Mucosa of stomach (tissue), 1 donor: Measurements from ENCODE around the gene SLC35A3.
"Not testable (repeated sequence)": the region's sequence is repeated elsewhere in the genome, so short reads cannot be mapped to it uniquely, and the experiment has no call there.

ENCODE experiments used
- H3K27me3 ChIP-seq: one replicate; pipeline ENCODE4 v1.7.0; 2013; ENCODE audit warnings: mild to moderate bottlenecking, low read length; ENCODE audit not compliant: control insufficient read depth, insufficient read depth
- H3K36me3 ChIP-seq: one replicate; pipeline ENCODE4 v1.7.0; 2013; ENCODE audit warnings: low read length; ENCODE audit not compliant: control insufficient read depth, insufficient read depth
- H3K4me1 ChIP-seq: one replicate; pipeline ENCODE4 v1.7.0; 2013; ENCODE audit warnings: mild to moderate bottlenecking, low read length; ENCODE audit not compliant: control insufficient read depth, insufficient read depth
- H3K4me3 ChIP-seq: one replicate; pipeline ENCODE4 v1.7.0; 2013; ENCODE audit warnings: low read length
- H3K9ac ChIP-seq: one replicate; pipeline ENCODE4 v1.7.0; 2013; ENCODE audit warnings: mild to moderate bottlenecking, low read length, moderate library complexity
- H3K9me3 ChIP-seq: one replicate; pipeline ENCODE4 v1.7.0; 2013; ENCODE audit warnings: mild to moderate bottlenecking, low read length, moderate library complexity; ENCODE audit not compliant: control insufficient read depth
- donor health status: Pancreatic carcinoma.

The SLC35A3 gene

DNA sequence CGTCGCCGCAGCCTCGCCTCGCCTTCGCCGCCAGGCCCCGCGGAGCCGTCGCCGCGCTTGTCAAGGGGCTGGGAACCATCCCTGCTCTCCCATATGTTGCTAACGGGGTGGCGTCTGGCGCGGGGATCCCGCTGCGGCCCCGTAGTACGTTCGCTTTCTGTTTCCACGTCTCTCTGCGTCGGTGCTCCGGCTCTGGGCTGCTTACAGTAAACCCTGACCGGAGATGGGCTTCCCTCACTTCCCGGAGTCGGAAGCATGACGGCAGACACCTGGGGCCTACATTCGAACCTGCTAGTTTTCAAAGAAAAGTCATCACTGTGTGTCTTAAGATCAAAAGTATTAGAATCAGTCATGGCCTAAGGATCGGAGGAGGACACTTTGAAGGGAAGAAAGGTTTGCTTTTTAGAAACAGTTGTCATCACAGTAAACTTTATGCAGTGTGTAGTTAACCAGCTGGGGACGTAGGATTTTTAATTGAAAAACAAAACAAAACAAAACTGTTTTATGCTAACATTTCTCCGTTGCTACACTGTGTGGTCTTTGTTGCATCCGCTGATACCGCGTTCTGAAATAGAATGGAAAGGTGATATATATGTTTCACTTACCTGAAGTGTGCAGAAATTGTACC is 69.0 kb downstream of the SLC35A3 start:
- no peaks in the 10 kb centered on the region for H3K36me3 ChIP-seq
- H3K4me3 ChIP-seq = peak overlapping the region; percentile 71
- peak overlapping the region; percentile 90 for H3K9ac ChIP-seq
- no peaks in the 10 kb centered on the region for H3K27me3 ChIP-seq
- H3K9me3 ChIP-seq = no peaks in the 10 kb centered on the region
- H3K4me1 ChIP-seq = peaks cover 17% of the 10 kb centered on the region

DNA sequence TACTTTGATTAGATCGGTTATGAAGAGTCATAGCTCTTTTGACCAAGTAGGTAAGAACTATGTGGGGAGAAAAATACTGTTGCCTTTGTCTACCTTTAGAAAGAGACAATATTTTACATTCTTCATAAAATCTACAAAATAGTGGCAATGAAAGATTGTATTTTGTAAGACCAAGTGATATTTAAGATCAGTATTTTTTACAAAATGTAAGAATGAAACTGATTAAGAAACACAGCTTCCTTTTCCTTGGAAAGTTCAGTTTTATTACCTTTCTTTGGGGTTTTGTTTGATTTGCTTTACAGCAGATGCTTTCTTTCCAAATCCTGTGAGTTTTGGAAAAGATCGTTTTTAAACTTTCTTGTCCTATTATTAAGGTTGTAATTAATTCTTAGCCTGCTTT is 69.8 kb downstream of the SLC35A3 start:
- Histone ChIP-seq H3K9me3 (no peaks in the 10 kb centered on the region), H3K27me3 (no peaks in the 10 kb centered on the region), H3K36me3 (no peaks in the 10 kb centered on the region), H3K9ac (peak overlapping the region; percentile 90), H3K4me1 (peaks cover 17% of the 10 kb centered on the region), H3K4me3 (no peak overlapping the region)

DNA sequence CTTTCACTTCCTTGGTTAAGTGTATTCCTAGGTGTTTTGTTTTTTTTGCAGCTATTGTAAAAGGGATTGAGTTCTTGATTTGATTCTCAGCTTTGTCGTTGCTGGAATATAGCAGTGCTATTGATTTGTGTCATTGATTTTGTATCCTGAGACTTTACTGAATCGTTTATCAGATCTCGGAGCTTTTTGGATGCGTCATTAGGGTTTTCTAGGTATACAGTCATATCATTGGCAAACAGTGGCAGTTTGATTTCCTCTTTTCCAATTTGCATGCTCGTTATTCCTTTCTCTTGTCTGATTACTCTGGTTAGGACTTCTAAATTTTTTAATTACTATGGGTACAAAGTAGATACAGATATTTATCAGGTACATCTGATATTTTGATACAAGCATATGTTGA is 75.4 kb downstream of the SLC35A3 start:
- Histone ChIP-seq H3K27me3 (no peaks in the 10 kb centered on the region), H3K9ac (no peak overlapping the region), H3K9me3 (no peaks in the 10 kb centered on the region), H3K36me3 (no peaks in the 10 kb centered on the region), H3K4me1 (peaks cover 14% of the 10 kb centered on the region), H3K4me3 (no peak overlapping the region)

DNA sequence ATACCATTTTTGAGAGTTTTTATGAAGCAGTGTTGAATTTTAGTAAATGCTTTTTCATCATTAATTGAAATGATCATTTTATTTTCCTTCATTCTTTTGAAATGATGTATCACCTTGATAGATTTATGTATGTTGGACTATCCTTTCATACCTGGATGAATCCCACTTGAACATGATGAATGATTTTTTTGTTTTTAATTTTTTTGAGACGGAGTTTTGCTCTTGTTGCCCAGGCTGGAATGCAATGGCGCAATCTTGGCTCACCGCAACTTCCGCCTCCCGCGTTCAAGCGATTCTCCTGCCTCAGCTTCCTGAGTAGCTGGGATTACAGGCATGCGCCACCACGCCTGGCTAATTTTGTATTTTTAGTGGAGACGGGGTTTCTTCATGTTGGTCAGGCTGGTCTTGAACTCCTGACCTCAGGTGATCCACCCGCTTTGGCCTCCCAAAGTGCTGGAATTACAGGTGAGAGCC is 77.5 kb downstream of the SLC35A3 start:
- not testable (repeated sequence) for H3K27me3 ChIP-seq, H3K4me1 ChIP-seq, H3K36me3 ChIP-seq, H3K9ac ChIP-seq, H3K9me3 ChIP-seq, H3K4me3 ChIP-seq

DNA sequence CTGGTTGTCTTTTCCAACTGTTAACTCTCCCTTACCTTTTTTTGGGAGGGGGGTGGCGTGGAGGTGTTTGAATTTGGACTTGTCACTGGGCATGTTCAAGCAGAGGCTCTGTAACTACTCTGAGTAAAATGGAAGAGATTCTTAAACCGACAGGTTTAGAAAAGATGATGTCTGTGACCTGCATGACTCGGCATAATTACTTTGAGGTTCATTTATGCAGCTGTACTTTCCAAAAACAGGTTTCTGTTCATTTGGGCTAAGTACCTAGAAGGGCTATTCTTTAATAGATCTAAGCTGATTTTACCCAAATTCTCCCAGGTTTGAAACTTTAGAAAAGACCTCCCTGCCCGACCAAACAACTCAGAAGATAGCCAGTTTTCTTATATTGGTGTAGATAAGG is 80.3 kb downstream of the SLC35A3 start:
- Histone ChIP-seq H3K9ac (no peak overlapping the region), H3K4me3 (no peak overlapping the region), H3K4me1 (peaks cover 4% of the 10 kb centered on the region), H3K9me3 (no peaks in the 10 kb centered on the region), H3K27me3 (no peaks in the 10 kb centered on the region), H3K36me3 (no peaks in the 10 kb centered on the region)

DNA sequence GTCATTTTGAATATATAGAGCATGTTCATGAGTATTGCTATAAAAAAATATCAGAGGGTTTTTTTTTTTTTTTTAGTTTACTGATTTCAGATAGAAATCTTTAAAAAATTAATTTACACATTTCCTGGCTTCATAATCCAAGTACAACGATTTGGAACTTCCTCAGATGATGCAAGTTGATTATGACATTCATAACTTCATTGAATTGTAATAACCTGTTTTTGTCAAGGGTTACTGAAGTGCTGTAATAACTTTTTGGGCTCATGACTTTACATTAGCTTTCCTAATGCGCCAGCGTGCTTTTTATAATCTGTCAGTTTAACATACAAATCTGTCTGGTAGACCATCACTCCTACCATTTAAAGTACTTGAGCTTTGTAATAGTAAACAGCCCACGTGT is 81.6 kb downstream of the SLC35A3 start:
- Histone ChIP-seq H3K27me3 (no peaks in the 10 kb centered on the region), H3K36me3 (no peaks in the 10 kb centered on the region), H3K9ac (no peak overlapping the region), H3K4me3 (no peak overlapping the region), H3K9me3 (no peaks in the 10 kb centered on the region), H3K4me1 (peaks cover 4% of the 10 kb centered on the region)

DNA sequence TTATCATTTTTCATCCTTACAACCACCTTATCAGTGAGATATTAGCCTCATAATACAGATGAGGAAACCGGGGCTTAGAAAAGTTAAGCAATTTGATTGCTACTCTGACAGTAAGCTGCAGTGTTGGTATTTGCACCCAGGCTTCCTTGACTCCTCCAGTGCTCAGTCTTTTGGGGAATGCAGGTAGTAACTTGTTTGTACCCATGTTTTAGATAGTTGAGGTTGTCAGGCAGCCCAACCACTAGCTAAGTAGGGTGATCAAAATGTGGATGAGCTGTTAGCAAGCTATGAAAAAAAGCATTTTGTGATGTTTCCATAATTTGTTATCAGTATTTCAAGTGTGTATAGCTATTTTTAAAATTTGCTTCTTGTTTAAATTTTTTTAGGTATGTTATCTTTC is 82.1 kb downstream of the SLC35A3 start:
- H3K27me3 ChIP-seq = no peaks in the 10 kb centered on the region
- no peaks in the 10 kb centered on the region for H3K9me3 ChIP-seq
- no peaks in the 10 kb centered on the region for H3K36me3 ChIP-seq
- H3K4me3 ChIP-seq = no peak overlapping the region
- peaks cover 4% of the 10 kb centered on the region for H3K4me1 ChIP-seq
- no peak overlapping the region for H3K9ac ChIP-seq

DNA sequence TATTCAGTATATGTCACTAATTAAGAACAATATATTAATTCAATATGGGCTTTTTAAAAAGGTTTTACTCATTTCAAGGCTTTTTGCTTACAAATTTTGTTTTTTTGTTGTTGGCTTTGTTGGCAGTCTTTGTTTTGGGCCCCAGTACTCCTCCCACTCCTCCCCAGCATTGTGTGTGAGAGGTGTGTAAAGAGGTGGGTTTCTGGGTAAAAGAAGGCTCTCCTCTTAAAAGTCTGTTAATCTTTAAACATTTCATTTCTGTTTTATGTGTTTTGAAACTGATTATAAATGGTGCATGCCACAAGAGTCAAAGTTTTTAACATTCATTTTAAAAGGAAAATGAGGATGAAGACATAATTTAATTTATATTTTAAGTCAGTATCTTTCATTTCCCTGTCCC is 83.3 kb downstream of the SLC35A3 start:
- Histone ChIP-seq H3K27me3 (no peaks in the 10 kb centered on the region), H3K36me3 (no peaks in the 10 kb centered on the region), H3K4me3 (no peak overlapping the region), H3K9me3 (no peaks in the 10 kb centered on the region), H3K4me1 (peaks cover 4% of the 10 kb centered on the region), H3K9ac (no peak overlapping the region)

DNA sequence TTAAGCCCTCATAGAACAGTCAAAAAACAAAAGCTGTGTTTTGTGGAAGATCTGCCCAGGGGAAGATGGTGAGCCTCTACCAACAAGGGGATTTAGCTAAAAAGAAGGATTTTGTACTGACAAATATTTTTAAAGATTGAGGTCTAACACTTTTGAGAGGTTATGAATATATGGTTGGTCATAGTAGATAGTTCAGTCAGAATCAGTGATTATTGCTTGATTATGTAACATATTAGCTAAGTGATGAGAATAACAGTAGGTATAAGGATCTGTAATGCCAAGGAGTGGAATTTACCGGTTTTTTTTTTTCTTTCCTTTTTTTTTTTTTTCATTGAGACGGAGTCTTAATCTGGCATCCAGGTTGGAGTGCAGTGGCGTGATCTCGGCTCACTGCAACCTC is 83.9 kb downstream of the SLC35A3 start:
- H3K9ac ChIP-seq = no peak overlapping the region
- H3K36me3 ChIP-seq = no peaks in the 10 kb centered on the region
- H3K27me3 ChIP-seq = no peaks in the 10 kb centered on the region
- H3K4me3 ChIP-seq = no peak overlapping the region
- H3K9me3 ChIP-seq = no peaks in the 10 kb centered on the region
- peaks cover 4% of the 10 kb centered on the region for H3K4me1 ChIP-seq

DNA sequence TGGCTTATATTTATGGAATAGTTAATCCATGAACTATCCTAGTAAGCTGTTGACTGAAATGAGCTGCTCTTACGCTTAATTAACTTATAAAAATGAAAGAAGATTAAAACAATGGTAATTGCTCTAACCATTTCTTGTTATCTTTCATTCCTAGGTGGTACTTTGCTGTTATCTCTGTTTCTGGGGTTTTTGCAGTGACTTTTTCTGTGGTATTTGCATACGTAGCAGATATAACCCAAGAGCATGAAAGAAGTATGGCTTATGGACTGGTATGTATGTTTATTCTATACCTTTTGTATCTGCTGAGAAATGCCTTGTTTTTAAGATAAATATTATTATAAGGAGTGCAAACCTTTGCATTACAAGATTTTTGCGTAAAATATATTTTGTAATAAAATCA is 91.9 kb downstream of the SLC35A3 start:
- Histone ChIP-seq H3K36me3 (no peaks in the 10 kb centered on the region), H3K9me3 (no peaks in the 10 kb centered on the region), H3K4me1 (no peaks in the 10 kb centered on the region), H3K4me3 (no peak overlapping the region), H3K9ac (no peak overlapping the region), H3K27me3 (no peaks in the 10 kb centered on the region)

DNA sequence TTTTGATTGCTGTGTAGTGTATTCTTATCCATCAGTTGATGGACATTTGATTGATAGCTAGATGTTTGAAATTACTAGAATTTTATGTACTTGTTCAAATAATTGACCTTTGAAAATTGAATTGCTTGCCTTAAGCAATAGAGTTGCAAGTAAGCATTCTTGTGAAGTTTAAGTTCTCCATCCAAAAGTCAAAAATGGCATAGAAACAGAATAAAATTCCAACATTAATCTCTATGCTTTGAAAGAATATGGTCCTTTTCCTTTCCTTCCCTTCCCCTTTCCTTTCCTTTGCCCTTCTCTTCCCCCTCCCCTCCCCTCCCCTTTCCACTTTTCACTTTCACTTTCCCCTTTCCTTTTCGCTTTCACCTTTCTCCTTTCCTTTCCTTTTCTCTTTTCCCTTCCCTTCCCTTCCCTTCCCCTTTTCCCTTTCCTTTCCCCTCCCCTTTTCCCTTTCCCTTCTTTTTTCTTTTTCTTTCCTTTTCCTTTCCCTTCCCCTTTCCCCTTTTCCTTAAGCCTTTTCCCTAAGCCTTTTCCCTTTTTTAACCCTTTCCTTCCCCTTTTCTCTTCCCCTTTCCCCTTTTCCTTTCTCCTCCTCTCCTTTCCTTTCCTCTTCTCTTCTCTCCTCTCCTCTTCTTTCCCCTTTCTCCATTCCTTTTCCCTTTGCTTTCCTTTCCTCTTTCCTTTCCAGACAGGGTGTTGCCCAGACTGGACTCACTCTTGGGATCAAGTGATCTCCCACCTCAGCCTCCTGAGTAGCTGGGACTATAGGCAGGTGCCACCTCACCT is 95.6 kb downstream of the SLC35A3 start:
- H3K4me3 ChIP-seq = no peak overlapping the region
- H3K27me3 ChIP-seq = no peaks in the 10 kb centered on the region
- H3K9me3 ChIP-seq = no peaks in the 10 kb centered on the region
- no peak overlapping the region for H3K9ac ChIP-seq
- H3K4me1 ChIP-seq = no peaks in the 10 kb centered on the region
- H3K36me3 ChIP-seq = no peaks in the 10 kb centered on the region

DNA sequence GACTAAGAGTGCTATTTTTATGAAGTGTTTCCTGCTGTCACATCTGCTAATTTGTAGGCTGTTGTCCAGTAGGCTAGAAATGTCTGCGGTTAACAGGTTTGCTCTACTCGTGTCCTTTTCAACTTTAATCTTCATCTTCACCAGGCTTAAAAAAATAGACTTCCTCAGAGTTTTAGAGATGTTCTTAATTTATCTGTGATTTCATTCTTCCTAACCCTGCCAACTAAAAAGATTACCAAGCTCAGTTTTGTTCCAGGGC is 96.1 kb downstream of the SLC35A3 start:
- H3K36me3 ChIP-seq = no peaks in the 10 kb centered on the region

More for the DNA sequence above, 96.1 kb downstream of the SLC35A3 start:
- Histone ChIP-seq H3K4me3 (no peak overlapping the region), H3K9ac (no peak overlapping the region), H3K9me3 (no peaks in the 10 kb centered on the region), H3K4me1 (no peaks in the 10 kb centered on the region), H3K27me3 (no peaks in the 10 kb centered on the region)
